HepG2 (cell line): ENCODE results near the gene HSD11B1L. TPM values are rescaled to one million over a fixed set of nuclear protein-coding genes. Genes with fewer than 3 reads are reported as not detected.

Experiments
- ATAC-seq: fragments of 200-7000 bp; cut with Tn5 transposase; 3 replicates; pipeline ENCODE4 v1.9.1; 2020; ENCODE audit warnings: mild to moderate bottlenecking, moderate library complexity
- BruUV-seq: library from RNA; stranded (reverse); fragments of 400-500 nt; replicated peaks from 2 replicates; lab custom pipeline; 2021; lab: Mats Ljungman, UMichigan
- CTCF ChIA-PET: fragments of 300-600 bp; formaldehyde crosslinking; extraction: SDS; loops from one replicate; lab custom pipeline; 2021; ENCODE audit warnings: low total read pairs, inconsistent platforms, low intra/inter-chr PET ratio; lab: Yijun Ruan, JAX
- POLR2A ChIA-PET: fragments of 350-600 bp; sonication (Branson Sonifier 250); formaldehyde crosslinking; loops from one replicate; lab custom pipeline; 2020; ENCODE audit warnings: antibody characterized with exemption, inconsistent platforms; lab: Yijun Ruan, JAX
- DNase-seq: peaks from one replicate; pipeline ENCODE4 v3.0.0-alpha.2; 2015; ENCODE audit warnings: low spot score
- FAIRE-seq: peaks from 3 replicates; lab custom pipeline; 2011; peaks lifted over from hg19 to GRCh38; lab: Jason Lieb, UNC
- H2AFZ ChIP-seq: one replicate; pipeline ENCODE4 v1.6.1; 2011; ENCODE audit warnings: low read length, inconsistent platforms
- H3K27ac ChIP-seq: fragments of 300-600 bp; 3 replicates; pipeline ENCODE4 v1.8.0; 2011; ENCODE audit warnings: mixed run types, mild to moderate bottlenecking, mixed read lengths, low read length, inconsistent platforms; ENCODE audit not compliant: insufficient read depth; ENCODE audit errors: extremely low read length
- H3K27me3 ChIP-seq, 2 experiments: fragments of 200-600 bp in 1 of 2; 2 replicates in 1 of 2; 3 replicates in 1 of 2; pipeline versions ENCODE4 v1.6.0 to v1.8.0; 2011; ENCODE audit warnings: low read length in 2 of 2, mild to moderate bottlenecking in 2 of 2, moderate library complexity in 2 of 2, inconsistent platforms in 1 of 2; ENCODE audit not compliant: insufficient read depth in 2 of 2, control insufficient read depth in 1 of 2
- H3K36me3 ChIP-seq, 2 experiments: fragments of 200-600 bp in 1 of 2; replicated peaks in 1 of 2; 2 replicates in 1 of 2; 3 replicates in 1 of 2; pipeline versions ENCODE4 v1.5.1 to v1.8.0; 2011; ENCODE audit warnings: low read length in 2 of 2, inconsistent platforms in 1 of 2; ENCODE audit not compliant: insufficient read depth in 2 of 2, control insufficient read depth in 1 of 2
- H3K4me1 ChIP-seq: 2 replicates; pipeline ENCODE4 v1.5.1; 2012; ENCODE audit warnings: low read length, inconsistent platforms; ENCODE audit not compliant: insufficient read depth
- H3K4me2 ChIP-seq: 2 replicates; pipeline ENCODE4 v1.6.0; 2011; ENCODE audit warnings: low read depth, low read length, inconsistent platforms
- H3K4me3 ChIP-seq, 3 experiments: fragments of 200-600 bp in 1 of 3; sonication (generic), shearing (Covaris generic) in 1 of 3; replicated peaks in 1 of 3; 2 replicates each; pipeline ENCODE4 v1.5.1; 2011 to 2016; ENCODE audit warnings: low read length in 3 of 3, inconsistent platforms in 2 of 3, low read depth in 2 of 3, mild to moderate bottlenecking in 2 of 3, control low read depth in 1 of 3, mixed read lengths in 1 of 3; ENCODE audit not compliant: insufficient read depth in 1 of 3
- H3K79me2 ChIP-seq: one replicate; pipeline ENCODE4 v1.6.1; 2011; ENCODE audit warnings: low read length, inconsistent platforms; ENCODE audit not compliant: insufficient read depth
- H3K9ac ChIP-seq: 2 replicates; pipeline ENCODE4 v1.6.0; 2011; ENCODE audit warnings: mild to moderate bottlenecking, low read depth, low read length, inconsistent platforms; ENCODE audit not compliant: insufficient read depth
- H3K9me3 ChIP-seq: 2 replicates; pipeline ENCODE4 v1.5.1; 2012; ENCODE audit warnings: mild to moderate bottlenecking, low read length
- H4K20me1 ChIP-seq: 2 replicates; pipeline ENCODE4 v1.6.0; 2011; ENCODE audit warnings: inconsistent platforms, mild to moderate bottlenecking, low read length, moderate library complexity; ENCODE audit not compliant: insufficient read depth
- AGO2 ChIP-seq: fragments of 200-400 bp; formaldehyde crosslinking; optimal IDR thresholded peaks from 2 replicates; pipeline ENCODE3; 2017; ENCODE audit warnings: mild to moderate bottlenecking, low read depth, low read length, moderate library complexity
- BRD4 ChIP-seq: sonication (generic); formaldehyde crosslinking; IDR thresholded peaks from 2 replicates; pipeline ENCODE4 v1.4.0; 2020; ENCODE audit warnings: missing genetic modification reagents
- CEBPZ ChIP-seq: IDR thresholded peaks from 2 replicates; pipeline ENCODE4 v1.6.1; 2012; ENCODE audit warnings: low read length, improper control_type of control experiment
- ERF ChIP-seq: IDR thresholded peaks from 2 replicates; pipeline ENCODE4 v1.6.1; 2018; ENCODE audit warnings: missing biosample characterization, missing genetic modification reagents
- HOXA3 ChIP-seq: sonication (generic); formaldehyde crosslinking; IDR thresholded peaks from 2 replicates; pipeline ENCODE4 v1.5.0; 2020; ENCODE audit warnings: missing genetic modification reagents
- NBN ChIP-seq: fragments of 450-650 bp; conservative IDR thresholded peaks from 2 replicates; pipeline ENCODE4 v1.6.1; 2017
- ZBTB25 ChIP-seq: IDR thresholded peaks from 2 replicates; pipeline ENCODE4 v1.6.1; 2018; ENCODE audit warnings: missing genetic modification reagents
- ZBTB8A ChIP-seq: sonication (generic); formaldehyde crosslinking; IDR thresholded peaks from 2 replicates; pipeline ENCODE4 v1.4.0; 2020; ENCODE audit warnings: mild to moderate bottlenecking, low read depth, missing genetic modification reagents, borderline replicate concordance
- whole genome bisulfite sequencing: methylation state at CpG from one replicate; pipeline ENCODE4 v1.1.6; 2017; ENCODE audit warnings: low lambda C conversion rate; 5-methylcytosine and 5-hydroxymethylcytosine counted together
- in situ Hi-C: cut with HindIII; loops from 2 replicates; pipeline ENCODE4 v1.10.0; 2017; ENCODE audit warnings: low pct_unique_long_range_greater_than_20kb; ENCODE audit not compliant: extremely low pct_ligation_motif_present
- intact Hi-C: fragments of 100-400 bp; cut with micrococcal nuclease; formaldehyde crosslinking; loops from one replicate; pipeline ENCODE4 v1.10.0; 2022; ENCODE audit not compliant: unreplicated experiment
- polyA plus RNA-seq, 8 experiments: library from polyadenylated mRNA; depleted of rRNA in 3 of 8; stranded (reverse) in 7 of 8; unstranded in 1 of 8; fragments of >200 nt; fragmentation: Illumina TruSeq in 4 of 8; extraction: Trizol in 4 of 8; gene quantifications; 2 replicates each; pipeline versions ENCODE4 v1.2.1 to v1.2.3, GENCODE V29; 2011 to 2016; ENCODE audit warnings: low read depth in 4 of 8, missing spikeins in 1 of 8, mixed read lengths in 1 of 8; ENCODE audit not compliant: insufficient read depth in 1 of 8
- total RNA-seq, 5 experiments: library from RNA; depleted of rRNA; stranded (reverse); fragments of >200 nt; fragmentation: Illumina TruSeq; extraction: Trizol; gene quantifications; 2 replicates each; pipeline ENCODE4 v1.2.3, GENCODE V29; 2016; ENCODE audit warnings: low read depth in 1 of 5

HSD11B1L gene
- total and polyA plus RNA-seq, 2 of the 13 experiments (the other 11 are each of a cell fraction or from before 2014, with no cell fraction given) = 2.8 to 3.9 TPM

GRCh38 chr19:5648464-5648863 lies 32.4 kb upstream of the HSD11B1L start:
- Histone ChIP-seq H3K79me2 (peaks cover 27% of the 10 kb centered on the region), H3K4me2 (no peak overlapping the region), H3K27me3 (no peaks in the 10 kb centered on the region), H2AFZ (no peak overlapping the region), H3K9me3 (no peaks in the 10 kb centered on the region), H3K36me3 (peaks cover 48 to 90% of the 10 kb centered on the region in 2 experiments), H3K27ac (no peak overlapping the region), H3K4me3 (no peak overlapping the region), H3K9ac (no peak overlapping the region), H4K20me1 (peaks cover 12% of the 10 kb centered on the region), H3K4me1 (no peaks in the 10 kb centered on the region)
- ChIA-PET POLR2A (interaction anchor here (1.0 kb wide), 1 partner anchor 26 kb away, joined by 3 read pairs; the partner anchor contains the start of genes SAFB and SAFB2), CTCF (no interaction called here)
- intact Hi-C loops (no loop called here), in situ Hi-C loops (no loop called here)
- DNase-seq = no peak
- BruUV-seq = no TSS peak
- no peak for TF ChIP-seq ZBTB25 (CRISPR knock-in tag)
- FAIRE-seq = no peak
- no peak for ATAC-seq
- WGBS = 89% methylated on average over 9 of the region's 11 CpGs

GRCh38 chr19:5651361-5651760 lies 29.5 kb upstream of the HSD11B1L start:
- H2AFZ ChIP-seq = no peak overlapping the region
- in situ Hi-C loops = no loop called here
- FAIRE-seq = no peak
- intact Hi-C loops = no loop called here
- ChIA-PET POLR2A (no interaction called here), CTCF (no interaction called here)
- H3K27ac ChIP-seq = no peak overlapping the region
- no peak overlapping the region for H3K4me2 ChIP-seq
- H3K79me2 ChIP-seq = peaks cover 8% of the 10 kb centered on the region
- no peaks in the 10 kb centered on the region for H3K9me3 ChIP-seq
- 96% methylated on average over 4 of the region's 5 CpGs for WGBS
- H3K4me3 ChIP-seq = no peak overlapping the region
- no peaks in the 10 kb centered on the region for H4K20me1 ChIP-seq
- H3K9ac ChIP-seq = no peak overlapping the region
- peak; percentile 45 for ATAC-seq
- no TSS peak for BruUV-seq
- no peak for TF ChIP-seq NBN
- no peak for TF ChIP-seq BRD4 (CRISPR knock-in tag)
- peak; percentile 68 for TF ChIP-seq AGO2
- no peak for TF ChIP-seq HOXA3 (CRISPR knock-in tag)
- TF ChIP-seq ERF = no peak
- no peak for TF ChIP-seq ZBTB8A (CRISPR knock-in tag)
- TF ChIP-seq CEBPZ = no peak
- no peaks in the 10 kb centered on the region for H3K27me3 ChIP-seq
- H3K36me3 ChIP-seq = peaks cover 35 to 85% of the 10 kb centered on the region in 2 experiments
- DNase-seq = no peak
- no peaks in the 10 kb centered on the region for H3K4me1 ChIP-seq
